MCF 10A (cell line): ENCODE measurements around the gene XPC. TPM values are rescaled to one million over a fixed set of nuclear protein-coding genes. Genes with fewer than 3 reads are reported as not detected.

Source experiments
- BruUV-seq: library from RNA; stranded (reverse); fragments of 400-500 nt; replicated peaks from 2 replicates; lab custom pipeline; 2021; lab: Mats Ljungman, UMichigan
- CTCF ChIA-PET: fragments of 300-600 bp; sonication (Branson Sonifier 250); formaldehyde crosslinking; extraction: SDS; loops from one replicate; lab custom pipeline; 2021; ENCODE audit warnings: antibody characterized with exemption, inconsistent platforms; lab: Yijun Ruan, JAX
- POLR2A ChIA-PET: fragments of 300-600, 350-650 bp; sonication (Branson Sonifier 250); formaldehyde crosslinking; extraction: SDS; loops from one replicate; lab custom pipeline; 2020; ENCODE audit warnings: antibody characterized with exemption, inconsistent platforms; lab: Yijun Ruan, JAX
- DNase-seq: peaks from one replicate; pipeline ENCODE4 v3.0.0-alpha.2; 2018; ENCODE audit not compliant: unreplicated experiment
- H3K27ac Mint-ChIP-seq: one replicate; pipeline ENCODE4 v1.8.0; 2022; ENCODE audit warnings: mild to moderate bottlenecking, low read depth, mixed read lengths; ENCODE audit not compliant: unreplicated experiment
- H3K27me3 Mint-ChIP-seq: one replicate; pipeline ENCODE4 v1.8.0; 2022; ENCODE audit warnings: mixed read lengths; ENCODE audit not compliant: insufficient read depth, unreplicated experiment
- H3K36me3 Mint-ChIP-seq: one replicate; pipeline ENCODE4 v1.8.0; 2022; ENCODE audit warnings: mild to moderate bottlenecking, moderate library complexity, mixed read lengths; ENCODE audit not compliant: insufficient read depth, unreplicated experiment
- H3K4me1 Mint-ChIP-seq: one replicate; pipeline ENCODE4 v1.8.0; 2022; ENCODE audit warnings: mixed read lengths; ENCODE audit not compliant: insufficient read depth, unreplicated experiment
- H3K4me3 Mint-ChIP-seq: one replicate; pipeline ENCODE4 v1.8.0; 2022; ENCODE audit warnings: mild to moderate bottlenecking, moderate library complexity, mixed read lengths; ENCODE audit not compliant: unreplicated experiment
- H3K9me3 Mint-ChIP-seq: one replicate; pipeline ENCODE4 v1.8.0; 2022; ENCODE audit warnings: mixed read lengths; ENCODE audit not compliant: unreplicated experiment
- intact Hi-C: fragments of 100-400 bp; cut with micrococcal nuclease; formaldehyde crosslinking; loops from 2 replicates; pipeline ENCODE4 v1.14.1; 2022
- total RNA-seq: library from RNA; stranded (reverse); gene quantifications from 2 replicates; pipeline ENCODE4 v1.2.3, GENCODE V29; 2022
- TF ChIP-seq, protein P1 (sequence below): fragments of 200-600 bp; IDR thresholded peaks from one replicate; pipeline ENCODE4 v1.8.0; 2022; ENCODE audit warnings: antibody characterized with exemption, mild to moderate bottlenecking; ENCODE audit not compliant: unreplicated experiment

Gene XPC
- total RNA-seq, 1 experiment from 2014 or later, result 73.3 TPM

GRCh38 chr3:14208168-14208567 is 29.8 kb upstream of the XPC start:
- BruUV-seq, result no TSS peak
- H3K9me3 Mint-ChIP-seq, result no peaks in the 10 kb centered on the region
- POLR2A ChIA-PET, result no interaction called here
- H3K4me1 Mint-ChIP-seq, result no peaks in the 10 kb centered on the region
- TF ChIP-seq, protein P1, sequence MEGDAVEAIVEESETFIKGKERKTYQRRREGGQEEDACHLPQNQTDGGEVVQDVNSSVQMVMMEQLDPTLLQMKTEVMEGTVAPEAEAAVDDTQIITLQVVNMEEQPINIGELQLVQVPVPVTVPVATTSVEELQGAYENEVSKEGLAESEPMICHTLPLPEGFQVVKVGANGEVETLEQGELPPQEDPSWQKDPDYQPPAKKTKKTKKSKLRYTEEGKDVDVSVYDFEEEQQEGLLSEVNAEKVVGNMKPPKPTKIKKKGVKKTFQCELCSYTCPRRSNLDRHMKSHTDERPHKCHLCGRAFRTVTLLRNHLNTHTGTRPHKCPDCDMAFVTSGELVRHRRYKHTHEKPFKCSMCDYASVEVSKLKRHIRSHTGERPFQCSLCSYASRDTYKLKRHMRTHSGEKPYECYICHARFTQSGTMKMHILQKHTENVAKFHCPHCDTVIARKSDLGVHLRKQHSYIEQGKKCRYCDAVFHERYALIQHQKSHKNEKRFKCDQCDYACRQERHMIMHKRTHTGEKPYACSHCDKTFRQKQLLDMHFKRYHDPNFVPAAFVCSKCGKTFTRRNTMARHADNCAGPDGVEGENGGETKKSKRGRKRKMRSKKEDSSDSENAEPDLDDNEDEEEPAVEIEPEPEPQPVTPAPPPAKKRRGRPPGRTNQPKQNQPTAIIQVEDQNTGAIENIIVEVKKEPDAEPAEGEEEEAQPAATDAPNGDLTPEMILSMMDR, result no peak
- H3K27me3 Mint-ChIP-seq, result no peaks in the 10 kb centered on the region
- intact Hi-C loops, result no loop called here
- no peak overlapping the region for H3K4me3 Mint-ChIP-seq
- H3K27ac Mint-ChIP-seq, result no peak overlapping the region
- CTCF ChIA-PET, result interaction anchor here (6.6 kb wide), 1 partner anchor 259 kb away, joined by 96 read pairs; no protein-coding TSS in a partner anchor
- DNase-seq, result no peak
- H3K36me3 Mint-ChIP-seq, result peaks cover 7% of the 10 kb centered on the region

- no peak for DNase-seq
- intact Hi-C loops, result no loop called here
These were observed 28.3 kb upstream of the XPC start for GRCh38 chr3:14206548-14207177.

DNA sequence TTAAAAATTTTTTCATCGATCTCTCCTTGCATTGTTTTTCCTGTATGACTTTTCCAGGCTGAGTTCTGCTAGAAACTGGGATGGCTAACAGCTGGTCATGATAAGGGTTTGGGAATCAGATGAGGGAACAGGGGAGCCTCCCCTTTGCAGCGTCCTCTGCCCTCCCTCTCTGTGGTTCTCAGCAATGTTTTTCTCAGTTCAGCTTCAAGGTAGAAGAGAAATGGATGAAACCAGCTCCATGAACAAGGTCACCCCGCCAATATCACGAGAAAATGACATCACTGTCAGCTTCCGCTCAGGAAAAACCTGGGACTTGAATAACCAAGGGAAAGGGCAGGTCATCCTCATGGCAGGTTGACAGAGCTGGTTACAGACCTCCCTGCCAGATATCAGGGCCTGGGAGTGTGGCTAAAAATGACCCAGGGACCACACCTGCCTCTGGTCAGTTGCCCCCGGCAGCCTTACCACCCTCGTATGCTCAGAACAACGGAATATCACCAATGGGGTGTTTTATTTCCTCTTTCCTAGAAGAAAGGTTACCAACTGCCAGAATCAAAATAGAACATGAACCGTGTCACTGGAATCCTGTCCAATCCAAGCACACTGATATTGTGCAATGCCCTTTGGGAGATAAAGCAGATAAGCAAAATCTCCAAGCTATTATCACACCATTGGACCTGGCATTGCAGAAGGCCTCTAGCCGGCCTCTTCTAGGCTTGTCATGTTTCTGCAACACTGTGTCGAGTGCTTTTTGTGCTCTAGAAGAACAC is 26.3 kb upstream of the XPC start:
- Mint-ChIP-seq H3K9me3 (no peaks in the 10 kb centered on the region), H3K27ac (no peak overlapping the region), H3K27me3 (no peaks in the 10 kb centered on the region), H3K4me1 (peaks cover 13% of the 10 kb centered on the region), H3K4me3 (no peak overlapping the region), H3K36me3 (peaks cover 11% of the 10 kb centered on the region)
- intact Hi-C loops, result loop anchor here (5.0 kb wide), 2 partner anchors 307 to 718 kb away; no protein-coding TSS in a partner anchor
- POLR2A ChIA-PET, result interaction anchor here (0.8 to 2.6 kb wide), 4 partner anchors 26 to 263 kb away, joined by 3 to 20 read pairs (median 10); partner anchors contain the start of genes CHCHD4, LSM3, TMEM43 and XPC
- TF ChIP-seq, protein P1, result no peak
- CTCF ChIA-PET, result interaction anchor here (0.7 to 6.7 kb wide), 36 partner anchors 8 to 722 kb away, joined by 3 to 138 read pairs (median 8); partner anchors contain the start of gene CCDC174
- no peak for DNase-seq
- no TSS peak for BruUV-seq

More at GRCh38 chr3:14206548-14207177, 28.3 kb upstream of the XPC start:
- BruUV-seq, result no TSS peak
- Mint-ChIP-seq H3K27ac (no peak overlapping the region), H3K27me3 (no peaks in the 10 kb centered on the region), H3K4me3 (no peak overlapping the region), H3K36me3 (peaks cover 7% of the 10 kb centered on the region), H3K9me3 (no peaks in the 10 kb centered on the region), H3K4me1 (no peaks in the 10 kb centered on the region)
- CTCF ChIA-PET, result interaction anchor here (0.7 to 6.6 kb wide), 3 partner anchors 22 to 260 kb away, joined by 3 to 96 read pairs (median 3); no protein-coding TSS in a partner anchor
- POLR2A ChIA-PET, result no interaction called here
- TF ChIP-seq, protein P1, result no peak
